ENCODE data around the gene PSMB7.

The PSMB7 gene

GRCh38 chr9:124399968-124400940 lies 15.0 kb downstream of the PSMB7 start:
- Histone ChIP-seq H4K20me1 (ENCODE audit: insufficient read depth, low read length, poor library complexity, severe bottlenecking) (peaks cover 10% of the 10 kb centered on the region), H3K9ac (ENCODE audit: low read depth, low read length, poor library complexity, severe bottlenecking) (peak overlapping the region; percentile 1), H2AFZ (ENCODE audit: low read length) (no peak overlapping the region), H3K4me2 (ENCODE audit: low read depth, low read length, poor library complexity, severe bottlenecking) (peak overlapping the region; percentile 31), H3F3A (ENCODE audit: low read depth) (no peaks in the 10 kb centered on the region), H3K4me1 (ENCODE audit: insufficient read depth, low read length, poor library complexity, severe bottlenecking) (peaks cover 15% of the 10 kb centered on the region), H3K9me2 (replicated peaks; ENCODE audit: low read depth, low read length) (no peaks in the 10 kb centered on the region), H3K4me3 (ENCODE audit: low read length, poor library complexity, severe bottlenecking) (no peak overlapping the region), H3K9me3 (ENCODE audit: insufficient read depth, low read depth, low read length) (no peaks in the 10 kb centered on the region), H3K36me3 (ENCODE audit: insufficient read depth, low read length) (peaks cover 59% of the 10 kb centered on the region; the same call in 1 of the 2 replicates), H3K79me2 (ENCODE audit: insufficient read depth, low read length) (peaks cover 72% of the 10 kb centered on the region), H3K27me3 (ENCODE audit: insufficient read depth, low read length, poor library complexity, severe bottlenecking) (no peaks in the 10 kb centered on the region)
- TF ChIP-seq CTCF (conservative IDR thresholded peaks at IDR 0.05; ENCODE audit: low read length) (no peak), EZH2phosphoT487 (IDR thresholded peaks at IDR 0.05; ENCODE audit: borderline replicate concordance) (no peak)

GRCh38 chr9:124399323-124399967 lies 15.8 kb downstream of the PSMB7 start:
- Histone ChIP-seq H3K4me1 (ENCODE audit: insufficient read depth, low read length, poor library complexity, severe bottlenecking) (peaks cover 20% of the 10 kb centered on the region), H2AFZ (ENCODE audit: low read length) (no peak overlapping the region), H3K9ac (ENCODE audit: low read depth, low read length, poor library complexity, severe bottlenecking) (peak overlapping the region; percentile 1), H3K9me3 (ENCODE audit: insufficient read depth, low read depth, low read length) (no peaks in the 10 kb centered on the region), H3K9me2 (replicated peaks; ENCODE audit: low read depth, low read length) (no peaks in the 10 kb centered on the region), H3F3A (ENCODE audit: low read depth) (no peaks in the 10 kb centered on the region), H3K36me3 (ENCODE audit: insufficient read depth, low read length) (peaks cover 53% of the 10 kb centered on the region; the same call in 1 of the 2 replicates), H3K4me3 (ENCODE audit: low read length, poor library complexity, severe bottlenecking) (no peak overlapping the region), H3K27me3 (ENCODE audit: insufficient read depth, low read length, poor library complexity, severe bottlenecking) (no peaks in the 10 kb centered on the region), H3K4me2 (ENCODE audit: low read depth, low read length, poor library complexity, severe bottlenecking) (peak overlapping the region; percentile 31), H3K79me2 (ENCODE audit: insufficient read depth, low read length) (peaks cover 77% of the 10 kb centered on the region), H4K20me1 (ENCODE audit: insufficient read depth, low read length, poor library complexity, severe bottlenecking) (peaks cover 14% of the 10 kb centered on the region)
- TF ChIP-seq CTCF (conservative IDR thresholded peaks at IDR 0.05; ENCODE audit: low read length) (no peak), EZH2phosphoT487 (IDR thresholded peaks at IDR 0.05; ENCODE audit: borderline replicate concordance) (no peak)

GRCh38 chr9:124398191-124398935 lies 16.9 kb downstream of the PSMB7 start:
- Histone ChIP-seq H4K20me1 (ENCODE audit: insufficient read depth, low read length, poor library complexity, severe bottlenecking) (peaks cover 14% of the 10 kb centered on the region), H3K36me3 (ENCODE audit: insufficient read depth, low read length) (peaks cover 50% of the 10 kb centered on the region; the same call in 1 of the 2 replicates)

More at GRCh38 chr9:124398191-124398935, 16.9 kb downstream of the PSMB7 start:
- Histone ChIP-seq H3K79me2 (ENCODE audit: insufficient read depth, low read length) (peaks cover 85% of the 10 kb centered on the region), H3K9me2 (replicated peaks; ENCODE audit: low read depth, low read length) (no peaks in the 10 kb centered on the region), H3K4me3 (ENCODE audit: low read length, poor library complexity, severe bottlenecking) (no peak overlapping the region), H3F3A (ENCODE audit: low read depth) (no peaks in the 10 kb centered on the region), H3K9me3 (ENCODE audit: insufficient read depth, low read depth, low read length) (no peaks in the 10 kb centered on the region), H3K4me1 (ENCODE audit: insufficient read depth, low read length, poor library complexity, severe bottlenecking) (peaks cover 24% of the 10 kb centered on the region), H3K27me3 (ENCODE audit: insufficient read depth, low read length, poor library complexity, severe bottlenecking) (no peaks in the 10 kb centered on the region), H3K9ac (ENCODE audit: low read depth, low read length, poor library complexity, severe bottlenecking) (no peak overlapping the region), H3K4me2 (ENCODE audit: low read depth, low read length, poor library complexity, severe bottlenecking) (no peak overlapping the region), H2AFZ (ENCODE audit: low read length) (no peak overlapping the region)
- TF ChIP-seq CTCF (conservative IDR thresholded peaks at IDR 0.05; ENCODE audit: low read length) (no peak), EZH2phosphoT487 (IDR thresholded peaks at IDR 0.05; ENCODE audit: borderline replicate concordance) (no peak)
